K562 (cell line): Measurements from ENCODE around the gene MAPT. TPM values are rescaled to one million over a fixed set of nuclear protein-coding genes. Genes with fewer than 3 reads are reported as not detected.

ENCODE experiments used
- CEBPB ChIP-seq: fragments of 450-650 bp; IDR thresholded peaks from 2 replicates; pipeline ENCODE4 v1.6.1; 2016; ENCODE audit warnings: missing genetic modification characterization, missing compliant biosample characterization
- CEBPG ChIP-seq, 3 experiments: fragments of 200-800 bp in 1 of 3; sonication (Bioruptor generic) in 1 of 3; sonication (generic) in 1 of 3; formaldehyde crosslinking in 1 of 3; IDR thresholded peaks in 2 of 3; conservative IDR thresholded peaks in 1 of 3; 2 replicates each; pipeline versions ENCODE4 v1.6.1 to v1.8.0; 2016 to 2022; ENCODE audit warnings: missing compliant biosample characterization in 2 of 3, missing genetic modification characterization in 2 of 3, mild to moderate bottlenecking in 1 of 3, missing genetic modification reagents in 1 of 3
- ETS2 ChIP-seq: IDR thresholded peaks from 2 replicates; pipeline ENCODE4 v1.6.1; 2016; ENCODE audit warnings: borderline replicate concordance, missing genetic modification characterization, mild to moderate bottlenecking, moderate library complexity, missing compliant biosample characterization; ENCODE audit not compliant: poor library complexity, severe bottlenecking
- ETV1 ChIP-seq: fragments of 450-650 bp; conservative IDR thresholded peaks from 2 replicates; pipeline ENCODE4 v1.6.1; 2016; ENCODE audit warnings: missing genetic modification characterization, control low read depth, low read depth, missing compliant biosample characterization
- MTA3 ChIP-seq: fragments of 450-650 bp; formaldehyde crosslinking; IDR thresholded peaks from 2 replicates; pipeline ENCODE4 v1.6.1; 2017; ENCODE audit warnings: mild to moderate bottlenecking, borderline replicate concordance
- NFIX ChIP-seq: fragments of 250-450 bp; sonication (Bioruptor Pico); IDR thresholded peaks from 2 replicates; pipeline ENCODE4 v1.4.0; 2020; ENCODE audit warnings: low read depth, mild to moderate bottlenecking, moderate library complexity
- PCBP2 ChIP-seq: fragments of 200-400 bp; formaldehyde crosslinking; IDR thresholded peaks from 2 replicates; pipeline ENCODE4 v1.6.1; 2018; ENCODE audit warnings: low read length, low read depth, mild to moderate bottlenecking, moderate library complexity; ENCODE audit not compliant: poor library complexity, severe bottlenecking
- STAT5A ChIP-seq: IDR thresholded peaks from 2 replicates; pipeline ENCODE4 v1.6.1; 2012; ENCODE audit warnings: low read length, inconsistent platforms, borderline replicate concordance
- ZKSCAN8 ChIP-seq: fragments of 200-800 bp; sonication (Bioruptor generic); IDR thresholded peaks from 2 replicates; pipeline ENCODE4 v1.6.1; 2016; ENCODE audit warnings: missing genetic modification characterization, missing compliant biosample characterization
- ZNF311 ChIP-seq: fragments of 250-450 bp; sonication (Bioruptor Pico); IDR thresholded peaks from 2 replicates; pipeline ENCODE4 v1.4.0; 2020; ENCODE audit warnings: mild to moderate bottlenecking, moderate library complexity
- ZNF316 ChIP-seq: fragments of 450-650 bp; IDR thresholded peaks from 2 replicates; pipeline ENCODE4 v1.6.1; 2016
- ZNF561 ChIP-seq: fragments of 450-650 bp; formaldehyde crosslinking; conservative IDR thresholded peaks from 2 replicates; pipeline ENCODE4 v1.4.0; 2020; ENCODE audit warnings: mild to moderate bottlenecking, moderate library complexity
- ZNF75A ChIP-seq: fragments of 450-650 bp; formaldehyde crosslinking; IDR thresholded peaks from 2 replicates; pipeline ENCODE4 v1.4.0; 2020; ENCODE audit warnings: mild to moderate bottlenecking
- polyA plus RNA-seq, 8 experiments: library from polyadenylated mRNA; depleted of rRNA in 4 of 8; stranded (reverse) in 5 of 8; unstranded in 3 of 8; fragments of >200 nt; fragmentation: Nextera tagmentation in 2 of 8; fragmentation: Illumina TruSeq in 1 of 8; extraction: Ambion mirVana in 2 of 8; extraction: Trizol in 1 of 8; gene quantifications; 2 replicates each; pipeline versions ENCODE4 v1.2.1 to v1.2.3, GENCODE V29; 2011 to 2014; ENCODE audit warnings: inconsistent platforms in 1 of 8, missing spikeins in 1 of 8
- total RNA-seq, 7 experiments: library from RNA; depleted of rRNA in 6 of 7; stranded (reverse); fragments of >200 nt in 6 of 7; fragmentation: Illumina TruSeq in 2 of 7; extraction: Trizol in 2 of 7; gene quantifications; 2 replicates each; pipeline versions ENCODE4 v1.2.1 to v1.2.3, GENCODE V29; 2011 to 2021; ENCODE audit warnings: low replicate concordance in 1 of 7
- TF ChIP-seq, protein P1 (sequence below): IDR thresholded peaks from 2 replicates; pipeline ENCODE4 v1.6.1; 2012; ENCODE audit warnings: low read depth, low read length, improper control_type of control experiment, borderline replicate concordance
- TF ChIP-seq, protein P2 (sequence below), 2 experiments: fragments of 450-650 bp; formaldehyde crosslinking in 1 of 2; IDR thresholded peaks; 2 replicates each; pipeline versions ENCODE4 v1.4.0 to v1.6.1; 2014 to 2020; ENCODE audit warnings: mild to moderate bottlenecking in 2 of 2, borderline replicate concordance in 1 of 2, low read depth in 1 of 2
- TF ChIP-seq, protein P3 (sequence below): IDR thresholded peaks from 2 replicates; pipeline ENCODE4 v1.6.1; 2016; ENCODE audit warnings: missing genetic modification characterization, missing compliant biosample characterization

MAPT gene
- total and polyA plus RNA-seq, 9 of the 15 experiments (the other 6 are each of a cell fraction or from before 2014, with no cell fraction given) = 0.04 to 1.1 (median 0.36) TPM

DNA sequence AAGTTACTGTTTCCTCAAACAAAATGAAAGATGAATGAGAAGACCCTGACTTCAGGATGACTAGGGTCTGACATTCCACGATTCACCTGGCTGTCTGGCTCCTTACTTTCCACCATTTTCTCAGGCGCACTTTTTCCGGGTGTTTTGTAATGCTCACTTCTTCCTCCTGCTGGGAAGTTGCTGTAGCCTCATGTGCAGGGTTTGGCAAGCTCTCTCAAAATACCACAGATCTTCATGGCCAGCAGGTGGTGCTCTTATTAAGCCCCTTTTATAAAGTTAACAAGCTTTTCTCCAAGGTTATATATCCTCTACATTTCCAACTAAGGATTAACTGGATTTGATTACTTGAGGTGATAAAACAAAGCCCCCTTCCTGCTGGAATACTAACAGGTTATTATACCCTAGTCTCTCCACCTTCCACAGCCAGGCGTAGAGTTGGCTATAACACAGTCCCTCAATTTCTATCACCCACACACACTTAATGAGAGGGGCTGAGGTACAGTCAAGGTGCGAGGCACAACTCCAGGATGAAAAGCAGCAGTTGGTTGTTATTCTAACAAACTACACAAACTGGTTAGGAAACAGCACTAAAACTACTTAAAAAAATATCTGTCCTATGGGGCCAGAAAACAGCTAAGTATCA is 150.1 kb downstream of the MAPT start (continued):
- TF ChIP-seq CEBPG (CRISPR knock-in tag; IDR thresholded peaks at IDR 0.05) = no peak
- no peak for TF ChIP-seq CEBPG (tag; conservative IDR thresholded peaks at IDR 0.05 in 1 of 2, IDR thresholded peaks at IDR 0.05 in 1 of 2)
- no peak for TF ChIP-seq PCBP2
- no peak for TF ChIP-seq ETS2
- no peak for TF ChIP-seq ZNF561
- TF ChIP-seq, protein P1, sequence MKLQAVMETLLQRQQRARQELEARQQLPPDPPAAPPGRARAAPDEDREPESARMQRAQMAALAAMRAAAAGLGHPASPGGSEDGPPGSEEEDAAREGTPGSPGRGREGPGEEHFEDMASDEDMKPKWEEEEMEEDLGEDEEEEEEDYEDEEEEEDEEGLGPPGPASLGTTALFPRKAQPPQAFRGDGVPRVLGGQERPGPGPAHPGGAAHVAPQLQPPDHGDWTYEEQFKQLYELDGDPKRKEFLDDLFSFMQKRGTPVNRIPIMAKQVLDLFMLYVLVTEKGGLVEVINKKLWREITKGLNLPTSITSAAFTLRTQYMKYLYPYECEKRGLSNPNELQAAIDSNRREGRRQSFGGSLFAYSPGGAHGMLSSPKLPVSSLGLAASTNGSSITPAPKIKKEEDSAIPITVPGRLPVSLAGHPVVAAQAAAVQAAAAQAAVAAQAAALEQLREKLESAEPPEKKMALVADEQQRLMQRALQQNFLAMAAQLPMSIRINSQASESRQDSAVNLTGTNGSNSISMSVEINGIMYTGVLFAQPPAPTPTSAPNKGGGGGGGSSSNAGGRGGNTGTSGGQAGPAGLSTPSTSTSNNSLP = peak; percentile 82; the same call in 1 of the 2 replicates
- no peak for TF ChIP-seq ETV1 (tag)
- TF ChIP-seq CEBPB (tag) = peak; percentile 63
- TF ChIP-seq, protein P2, sequence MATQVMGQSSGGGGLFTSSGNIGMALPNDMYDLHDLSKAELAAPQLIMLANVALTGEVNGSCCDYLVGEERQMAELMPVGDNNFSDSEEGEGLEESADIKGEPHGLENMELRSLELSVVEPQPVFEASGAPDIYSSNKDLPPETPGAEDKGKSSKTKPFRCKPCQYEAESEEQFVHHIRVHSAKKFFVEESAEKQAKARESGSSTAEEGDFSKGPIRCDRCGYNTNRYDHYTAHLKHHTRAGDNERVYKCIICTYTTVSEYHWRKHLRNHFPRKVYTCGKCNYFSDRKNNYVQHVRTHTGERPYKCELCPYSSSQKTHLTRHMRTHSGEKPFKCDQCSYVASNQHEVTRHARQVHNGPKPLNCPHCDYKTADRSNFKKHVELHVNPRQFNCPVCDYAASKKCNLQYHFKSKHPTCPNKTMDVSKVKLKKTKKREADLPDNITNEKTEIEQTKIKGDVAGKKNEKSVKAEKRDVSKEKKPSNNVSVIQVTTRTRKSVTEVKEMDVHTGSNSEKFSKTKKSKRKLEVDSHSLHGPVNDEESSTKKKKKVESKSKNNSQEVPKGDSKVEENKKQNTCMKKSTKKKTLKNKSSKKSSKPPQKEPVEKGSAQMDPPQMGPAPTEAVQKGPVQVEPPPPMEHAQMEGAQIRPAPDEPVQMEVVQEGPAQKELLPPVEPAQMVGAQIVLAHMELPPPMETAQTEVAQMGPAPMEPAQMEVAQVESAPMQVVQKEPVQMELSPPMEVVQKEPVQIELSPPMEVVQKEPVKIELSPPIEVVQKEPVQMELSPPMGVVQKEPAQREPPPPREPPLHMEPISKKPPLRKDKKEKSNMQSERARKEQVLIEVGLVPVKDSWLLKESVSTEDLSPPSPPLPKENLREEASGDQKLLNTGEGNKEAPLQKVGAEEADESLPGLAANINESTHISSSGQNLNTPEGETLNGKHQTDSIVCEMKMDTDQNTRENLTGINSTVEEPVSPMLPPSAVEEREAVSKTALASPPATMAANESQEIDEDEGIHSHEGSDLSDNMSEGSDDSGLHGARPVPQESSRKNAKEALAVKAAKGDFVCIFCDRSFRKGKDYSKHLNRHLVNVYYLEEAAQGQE (IDR thresholded peaks at IDR 0.05; ENCODE audit: borderline replicate concordance) = peak; percentile 82
- TF ChIP-seq, protein P2 (CRISPR knock-in tag; IDR thresholded peaks at IDR 0.05; ENCODE audit: low read depth) = no peak
- no peak for TF ChIP-seq STAT5A
- no peak for TF ChIP-seq ZNF311 (CRISPR knock-in tag)
- TF ChIP-seq, protein P3, sequence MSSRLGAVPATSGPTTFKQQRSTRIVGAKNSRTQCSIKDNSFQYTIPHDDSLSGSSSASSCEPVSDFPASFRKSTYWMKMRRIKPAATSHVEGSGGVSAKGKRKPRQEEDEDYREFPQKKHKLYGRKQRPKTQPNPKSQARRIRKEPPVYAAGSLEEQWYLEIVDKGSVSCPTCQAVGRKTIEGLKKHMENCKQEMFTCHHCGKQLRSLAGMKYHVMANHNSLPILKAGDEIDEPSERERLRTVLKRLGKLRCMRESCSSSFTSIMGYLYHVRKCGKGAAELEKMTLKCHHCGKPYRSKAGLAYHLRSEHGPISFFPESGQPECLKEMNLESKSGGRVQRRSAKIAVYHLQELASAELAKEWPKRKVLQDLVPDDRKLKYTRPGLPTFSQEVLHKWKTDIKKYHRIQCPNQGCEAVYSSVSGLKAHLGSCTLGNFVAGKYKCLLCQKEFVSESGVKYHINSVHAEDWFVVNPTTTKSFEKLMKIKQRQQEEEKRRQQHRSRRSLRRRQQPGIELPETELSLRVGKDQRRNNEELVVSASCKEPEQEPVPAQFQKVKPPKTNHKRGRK (tag) = no peak
- no peak for TF ChIP-seq ZNF75A (CRISPR knock-in tag)
- TF ChIP-seq MTA3 = 0 out of 2 replicates have a peak, but pooled peaks have one; percentile 33
- no peak for TF ChIP-seq NFIX (CRISPR knock-in tag)
- no peak for TF ChIP-seq ZNF316
- TF ChIP-seq ZKSCAN8 (CRISPR knock-in tag) = no peak
